Activated CD8-positive, alpha-beta T cell treated with anti-CD3 and anti-CD28 coated beads for 36 hours (primary cell): Measurements from ENCODE around the gene NCS1. TPM values are rescaled to one million over a fixed set of nuclear protein-coding genes. Genes with fewer than 3 reads are reported as not detected.
A peak's percentile ranks its signal among the peaks of the same experiment; 100 is the strongest.

Experiments
- ATAC-seq: fragments of 200-7000 bp; cut with Tn5 transposase; one replicate; pipeline ENCODE4 v1.10.0; 2021; ENCODE audit warnings: mild to moderate bottlenecking, moderate library complexity
- CTCF ChIA-PET: fragments of 350-600 bp; sonication (Branson Sonifier 250); formaldehyde crosslinking; loops from one replicate; lab custom pipeline; 2021; ENCODE audit warnings: antibody characterized with exemption; lab: Charles Lee
- POLR2A ChIA-PET: fragments of 350-600 bp; sonication (Branson Sonifier 250); formaldehyde crosslinking; loops from one replicate; lab custom pipeline; 2021; ENCODE audit warnings: antibody characterized with exemption; lab: Charles Lee
- DNase-seq: peaks from one replicate; pipeline ENCODE4 v3.0.0-alpha.2; 2020
- H3K27ac Mint-ChIP-seq: one replicate; pipeline ENCODE4 v1.8.0; 2021; ENCODE audit warnings: mild to moderate bottlenecking, mixed read lengths
- H3K27me3 Mint-ChIP-seq: one replicate; pipeline ENCODE4 v1.8.0; 2021; ENCODE audit warnings: mixed read lengths
- H3K36me3 Mint-ChIP-seq: one replicate; pipeline ENCODE4 v1.8.0; 2021; ENCODE audit warnings: low read depth, mixed read lengths
- H3K4me1 Mint-ChIP-seq: one replicate; pipeline ENCODE4 v1.8.0; 2021; ENCODE audit warnings: low read depth, mixed read lengths
- H3K4me3 Mint-ChIP-seq: one replicate; pipeline ENCODE4 v1.8.0; 2021; ENCODE audit warnings: mild to moderate bottlenecking, moderate library complexity, mixed read lengths
- H3K9me3 Mint-ChIP-seq: one replicate; pipeline ENCODE4 v1.8.0; 2021; ENCODE audit warnings: mixed read lengths
- intact Hi-C: fragments of 100-400 bp; cut with micrococcal nuclease; formaldehyde crosslinking; loops from one replicate; pipeline ENCODE4 v1.10.0; 2022
- total RNA-seq, 2 experiments: library from RNA; stranded (reverse); gene quantifications; one replicate each; pipeline ENCODE4 v1.2.3, GENCODE V29; 2021
- TF ChIP-seq, protein P1 (sequence below): fragments of 200-600 bp; IDR thresholded peaks from one replicate; pipeline ENCODE4 v1.8.0; 2022; ENCODE audit warnings: antibody characterized with exemption, mild to moderate bottlenecking

Gene NCS1
- total RNA-seq, 2 experiments from 2014 or later, result 21.2 to 21.3 TPM

DNA sequence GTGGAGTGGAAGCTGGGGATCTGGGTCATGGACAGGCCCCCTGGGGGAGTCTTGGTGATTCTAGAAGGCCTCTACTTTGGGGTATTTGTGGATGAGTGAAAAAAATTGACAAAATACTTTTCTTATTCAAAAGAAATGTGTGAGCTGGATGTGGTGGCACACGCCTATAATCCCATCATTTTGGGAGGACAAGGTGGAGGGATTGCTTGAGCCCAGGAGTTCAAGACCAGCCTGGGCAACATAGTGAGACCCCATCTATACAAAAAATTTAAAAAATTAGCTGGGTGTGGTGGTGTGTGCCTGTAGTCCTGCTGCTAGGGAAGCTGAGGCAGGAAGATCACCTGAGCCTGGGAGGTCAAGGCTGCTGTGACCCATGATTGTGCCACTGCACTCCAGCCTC, 6.6 kb upstream of the NCS1 start:
- H3K27me3 Mint-ChIP-seq, result no peaks in the 10 kb centered on the region
- intact Hi-C loops, result no loop called here
- H3K27ac Mint-ChIP-seq, result no peak overlapping the region
- CTCF ChIA-PET, result no interaction called here
- no peak for DNase-seq
- peaks cover 15% of the 10 kb centered on the region for H3K4me1 Mint-ChIP-seq
- H3K4me3 Mint-ChIP-seq, result no peak overlapping the region
- TF ChIP-seq, protein P1, sequence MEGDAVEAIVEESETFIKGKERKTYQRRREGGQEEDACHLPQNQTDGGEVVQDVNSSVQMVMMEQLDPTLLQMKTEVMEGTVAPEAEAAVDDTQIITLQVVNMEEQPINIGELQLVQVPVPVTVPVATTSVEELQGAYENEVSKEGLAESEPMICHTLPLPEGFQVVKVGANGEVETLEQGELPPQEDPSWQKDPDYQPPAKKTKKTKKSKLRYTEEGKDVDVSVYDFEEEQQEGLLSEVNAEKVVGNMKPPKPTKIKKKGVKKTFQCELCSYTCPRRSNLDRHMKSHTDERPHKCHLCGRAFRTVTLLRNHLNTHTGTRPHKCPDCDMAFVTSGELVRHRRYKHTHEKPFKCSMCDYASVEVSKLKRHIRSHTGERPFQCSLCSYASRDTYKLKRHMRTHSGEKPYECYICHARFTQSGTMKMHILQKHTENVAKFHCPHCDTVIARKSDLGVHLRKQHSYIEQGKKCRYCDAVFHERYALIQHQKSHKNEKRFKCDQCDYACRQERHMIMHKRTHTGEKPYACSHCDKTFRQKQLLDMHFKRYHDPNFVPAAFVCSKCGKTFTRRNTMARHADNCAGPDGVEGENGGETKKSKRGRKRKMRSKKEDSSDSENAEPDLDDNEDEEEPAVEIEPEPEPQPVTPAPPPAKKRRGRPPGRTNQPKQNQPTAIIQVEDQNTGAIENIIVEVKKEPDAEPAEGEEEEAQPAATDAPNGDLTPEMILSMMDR, result no peak
- H3K36me3 Mint-ChIP-seq, result no peaks in the 10 kb centered on the region
- ATAC-seq, result no peak
- POLR2A ChIA-PET, result no interaction called here
- no peaks in the 10 kb centered on the region for H3K9me3 Mint-ChIP-seq

DNA sequence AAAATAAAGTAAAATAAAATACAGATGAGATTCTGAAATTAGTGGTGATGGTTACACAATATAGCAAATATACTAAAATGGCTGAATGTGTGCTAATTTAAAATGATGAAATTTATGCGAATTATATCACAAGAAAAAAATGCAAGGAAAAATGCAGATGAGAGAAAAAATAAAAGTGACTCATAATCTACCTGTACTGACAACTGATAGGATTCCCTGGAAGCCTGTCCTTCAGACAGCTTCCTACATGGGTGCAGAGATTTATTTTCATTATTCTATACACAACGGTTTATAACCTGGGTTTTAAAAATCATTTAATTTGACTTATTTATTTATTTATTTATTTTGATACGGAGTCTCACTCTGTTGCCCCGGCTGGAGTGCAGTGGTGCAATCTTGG, 5.8 kb upstream of the NCS1 start:
- H3K27ac Mint-ChIP-seq, result no peak overlapping the region
- H3K27me3 Mint-ChIP-seq, result peaks cover 3% of the 10 kb centered on the region
- CTCF ChIA-PET, result no interaction called here
- no peak overlapping the region for H3K4me3 Mint-ChIP-seq
- H3K4me1 Mint-ChIP-seq, result peaks cover 15% of the 10 kb centered on the region
- POLR2A ChIA-PET, result no interaction called here
- H3K36me3 Mint-ChIP-seq, result no peaks in the 10 kb centered on the region
- ATAC-seq, result no peak
- no peak for DNase-seq
- H3K9me3 Mint-ChIP-seq, result no peaks in the 10 kb centered on the region
- TF ChIP-seq, protein P1, result no peak
- intact Hi-C loops, result no loop called here

DNA sequence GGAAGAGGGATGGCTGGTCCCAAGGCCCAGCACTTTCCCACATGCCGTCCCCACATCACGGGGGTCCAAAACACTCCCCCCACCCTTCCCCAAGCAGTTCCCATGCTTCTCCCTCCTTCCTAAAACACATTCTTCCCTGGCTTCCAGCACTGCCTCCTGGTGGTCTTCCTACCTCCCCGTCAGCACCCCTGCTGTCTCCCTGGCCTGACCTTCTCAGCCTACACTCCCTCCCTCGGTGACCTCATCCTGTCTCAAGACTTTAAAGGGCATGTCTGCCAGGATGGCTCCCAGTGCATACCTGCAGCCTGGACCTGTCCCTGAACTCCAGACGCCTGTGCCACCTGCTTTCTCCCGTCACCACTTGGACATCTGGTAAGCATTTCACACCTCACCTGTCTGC, 4.3 kb upstream of the NCS1 start:
- CTCF ChIA-PET, result interaction anchor here (1.4 kb wide), 1 partner anchor 23 kb away, joined by 3 read pairs; no protein-coding TSS in a partner anchor

DNA sequence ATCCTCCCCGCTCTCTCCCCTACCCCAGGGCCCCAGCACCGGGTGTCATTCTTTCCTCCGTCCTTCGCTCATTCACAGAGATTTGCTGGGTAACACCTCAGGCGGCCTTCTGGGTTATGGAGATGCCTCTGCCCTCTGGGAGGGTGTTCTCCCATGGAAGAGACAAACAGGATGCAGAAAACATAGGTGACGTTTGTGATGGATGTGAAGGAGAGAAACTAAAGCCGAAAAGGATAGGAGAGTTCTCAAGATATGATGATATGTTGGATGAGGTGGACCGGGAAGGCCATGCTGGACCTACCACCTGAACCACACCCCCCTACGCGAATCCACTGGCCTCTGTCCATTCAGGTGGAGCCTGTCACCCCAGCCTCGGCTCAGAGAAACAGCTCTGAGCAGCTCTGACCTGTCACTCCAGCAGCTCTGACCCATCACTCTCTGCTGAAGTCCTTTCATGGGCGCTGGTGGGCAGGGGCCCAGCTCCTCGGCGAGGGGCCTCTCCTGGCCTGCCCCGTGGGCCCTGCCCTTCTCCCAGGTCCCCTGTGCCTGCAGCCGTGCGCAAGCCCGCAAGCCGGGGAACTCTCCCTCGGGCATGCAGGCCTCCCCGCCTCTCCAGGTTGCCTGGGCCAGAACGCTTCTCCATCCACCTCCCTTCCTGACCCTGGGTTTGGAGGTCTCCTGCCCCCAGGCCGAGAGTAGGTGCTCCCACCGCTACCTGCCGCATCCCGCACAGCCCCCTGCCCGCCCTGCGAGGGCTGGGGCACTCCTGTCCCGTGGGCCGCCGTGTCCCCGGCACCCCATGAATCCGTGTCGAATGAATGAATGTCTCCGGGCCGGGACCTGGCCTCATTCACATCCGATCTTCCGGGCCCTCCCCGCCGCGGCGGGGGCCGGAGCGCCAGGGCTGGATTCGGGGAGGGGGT, 717 bp upstream of the NCS1 start:
- H3K9me3 Mint-ChIP-seq, result no peaks in the 10 kb centered on the region
- no peak for DNase-seq
- intact Hi-C loops, result no loop called here
- ChIA-PET POLR2A (interaction anchor here (0.6 to 0.9 kb wide), 3 partner anchors 9 to 288 kb away, joined by 3 to 4 read pairs (median 4); no protein-coding TSS in a partner anchor), CTCF (interaction anchor here (5.6 kb wide), 1 partner anchor 64 kb away, joined by 25 read pairs; no protein-coding TSS in a partner anchor)
- H3K4me1 Mint-ChIP-seq, result peaks cover 17% of the 10 kb centered on the region
- H3K36me3 Mint-ChIP-seq, result no peaks in the 10 kb centered on the region
- peaks cover 16% of the 10 kb centered on the region for H3K27me3 Mint-ChIP-seq
- no peak overlapping the region for H3K27ac Mint-ChIP-seq
- peak overlapping the region; percentile 49 for H3K4me3 Mint-ChIP-seq
- TF ChIP-seq, protein P1, result no peak
- ATAC-seq, result no peak

More for the DNA sequence above, 4.3 kb upstream of the NCS1 start:
- DNase-seq (no peak), ATAC-seq (no peak)
- no peaks in the 10 kb centered on the region for H3K9me3 Mint-ChIP-seq
- TF ChIP-seq, protein P1, result no peak
- intact Hi-C loops, result no loop called here
- H3K4me3 Mint-ChIP-seq, result no peak overlapping the region
- H3K4me1 Mint-ChIP-seq, result peaks cover 15% of the 10 kb centered on the region
- POLR2A ChIA-PET, result no interaction called here
- H3K36me3 Mint-ChIP-seq, result no peaks in the 10 kb centered on the region
- no peak overlapping the region for H3K27ac Mint-ChIP-seq
- H3K27me3 Mint-ChIP-seq, result peaks cover 3% of the 10 kb centered on the region
